OCI-LY7 (cell line): ENCODE data around the gene ARID5A. TPM values are rescaled to one million over a fixed set of nuclear protein-coding genes. Genes with fewer than 3 reads are reported as not detected.

Source experiments
- BruUV-seq: library from RNA; stranded (reverse); fragments of 400-500 nt; replicated peaks from 2 replicates; lab custom pipeline; 2021; lab: Mats Ljungman, UMichigan
- CTCF ChIA-PET: fragments of 300-600 bp; sonication (Branson Sonifier 250); formaldehyde crosslinking; loops from one replicate; lab custom pipeline; 2022; ENCODE audit warnings: antibody characterized with exemption; ENCODE audit not compliant: unreplicated experiment; lab: Charles Lee
- POLR2A ChIA-PET: fragments of 300-600 bp; sonication (Branson Sonifier 250); formaldehyde crosslinking; loops from one replicate; lab custom pipeline; 2022; ENCODE audit warnings: antibody characterized with exemption; lab: Charles Lee
- DNase-seq: peaks from one replicate; pipeline ENCODE4 v3.0.0-alpha.2; 2015; ENCODE audit warnings: low spot score
- H2AFZ ChIP-seq: fragments of 200-600 bp; sonication (generic), shearing (Covaris generic); 2 replicates; pipeline ENCODE4 v1.6.1; 2014; ENCODE audit warnings: mild to moderate bottlenecking, antibody characterized with exemption, low read length, moderate library complexity
- H3K27ac ChIP-seq: fragments of 200-600 bp; sonication (generic); 2 replicates; pipeline ENCODE4 v1.5.1; 2014; ENCODE audit warnings: mixed run types, low read depth, mild to moderate bottlenecking, moderate library complexity, low read length, inconsistent platforms; ENCODE audit not compliant: poor library complexity, severe bottlenecking
- H3K36me3 ChIP-seq: fragments of 200-600 bp; sonication (generic); 2 replicates; pipeline ENCODE4 v1.6.1; 2014; ENCODE audit warnings: mild to moderate bottlenecking, antibody characterized with exemption, low read length, moderate library complexity, mixed read lengths; ENCODE audit not compliant: insufficient read depth
- H3K4me1 ChIP-seq: fragments of 200-600 bp; sonication (generic); 2 replicates; pipeline ENCODE4 v1.5.1; 2014; ENCODE audit warnings: mild to moderate bottlenecking, low read length; ENCODE audit not compliant: insufficient read depth, poor library complexity, severe bottlenecking
- H3K4me2 ChIP-seq: fragments of 200-600 bp; sonication (generic); 2 replicates; pipeline ENCODE4 v1.6.1; 2014; ENCODE audit warnings: mild to moderate bottlenecking, low read length
- H3K4me3 ChIP-seq: fragments of 200-600 bp; sonication (generic); 2 replicates; pipeline ENCODE4 v1.5.1; 2014; ENCODE audit warnings: mild to moderate bottlenecking, low read depth, low read length; ENCODE audit not compliant: poor library complexity, severe bottlenecking
- H3K79me2 ChIP-seq: fragments of 200-600 bp; sonication (generic); 2 replicates; pipeline ENCODE4 v1.6.1; 2016; ENCODE audit warnings: low read depth, mild to moderate bottlenecking, low read length, moderate library complexity, mixed read lengths; ENCODE audit not compliant: insufficient read depth
- H3K9me2 ChIP-seq: fragments of 200-600 bp; sonication (generic); 2 replicates; pipeline ENCODE4 v1.6.1; 2016; ENCODE audit warnings: mild to moderate bottlenecking, low read length, mixed read lengths; ENCODE audit not compliant: insufficient read depth
- H3K9me3 ChIP-seq: fragments of 200-600 bp; sonication (generic); 2 replicates; pipeline ENCODE4 v1.6.1; 2014; ENCODE audit warnings: mild to moderate bottlenecking, mixed run types, low read length, mixed read lengths
- H4K20me1 ChIP-seq: fragments of 200-600 bp; sonication (generic); 2 replicates; pipeline ENCODE4 v1.6.1; 2014; ENCODE audit warnings: mild to moderate bottlenecking, antibody characterized with exemption, low read length, moderate library complexity, mixed read lengths; ENCODE audit not compliant: insufficient read depth
- EZH2phosphoT487 ChIP-seq: fragments of 200-600 bp; sonication (generic); IDR thresholded peaks from 2 replicates; pipeline ENCODE4 v1.6.1; 2018; ENCODE audit warnings: low read depth, borderline replicate concordance, mild to moderate bottlenecking, mixed run types, antibody characterized with exemption, low read length, moderate library complexity, mixed read lengths
- intact Hi-C: fragments of 100-400 bp; cut with micrococcal nuclease; formaldehyde crosslinking; loops from one replicate; pipeline ENCODE4 v1.10.0; 2022; ENCODE audit not compliant: unreplicated experiment
- total RNA-seq, 2 experiments: library from RNA; depleted of rRNA in 1 of 2; stranded (reverse); fragments of >200 nt in 1 of 2; shearing (Covaris generic) in 1 of 2; gene quantifications; 2 replicates each; pipeline ENCODE4 v1.2.3, GENCODE V29; 2014 to 2022
- TF ChIP-seq, protein P1 (sequence below): fragments of 200-600 bp; sonication (generic); conservative IDR thresholded peaks from 2 replicates; pipeline ENCODE4 v1.5.1; 2014; ENCODE audit warnings: mild to moderate bottlenecking, antibody characterized with exemption, low read length, moderate library complexity, mixed read lengths

The ARID5A gene
- total RNA-seq, 2 experiments from 2014 or later = 4.4 to 6.0 TPM

DNA sequence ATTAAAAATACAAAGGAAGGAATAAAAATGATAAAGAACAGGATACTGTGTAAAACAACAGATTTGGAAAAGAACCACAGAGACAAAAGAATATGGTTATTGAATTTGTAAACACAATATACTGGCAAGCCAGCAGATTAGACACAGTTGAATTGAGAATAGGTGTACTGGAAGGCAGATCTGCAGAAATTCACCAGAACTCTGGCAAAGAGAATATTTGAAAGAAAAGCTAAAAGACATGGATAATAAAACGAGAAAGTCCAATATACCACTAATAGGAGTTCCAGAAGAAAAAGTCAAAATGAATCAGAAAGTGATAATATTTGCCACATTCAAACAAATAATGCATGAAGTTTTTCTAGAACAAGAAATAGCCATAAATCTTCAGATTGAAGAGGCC lies 19.5 kb upstream of the ARID5A start:
- Histone ChIP-seq H3K36me3 (no peaks in the 10 kb centered on the region), H3K27ac (no peak overlapping the region), H3K4me3 (no peak overlapping the region), H3K9me2 (no peaks in the 10 kb centered on the region), H3K79me2 (no peaks in the 10 kb centered on the region), H3K4me2 (no peak overlapping the region), H2AFZ (no peak overlapping the region), H4K20me1 (no peaks in the 10 kb centered on the region), H3K9me3 (peaks cover 8% of the 10 kb centered on the region; the same call in 1 of the 2 replicates), H3K4me1 (no peaks in the 10 kb centered on the region)
- ChIA-PET POLR2A (interaction anchor here (0.6 to 0.7 kb wide), 2 partner anchors 103 to 263 kb away, joined by 3 read pairs; no protein-coding TSS in a partner anchor), CTCF (no interaction called here)
- TF ChIP-seq EZH2phosphoT487 = no peak
- TF ChIP-seq, protein P1, sequence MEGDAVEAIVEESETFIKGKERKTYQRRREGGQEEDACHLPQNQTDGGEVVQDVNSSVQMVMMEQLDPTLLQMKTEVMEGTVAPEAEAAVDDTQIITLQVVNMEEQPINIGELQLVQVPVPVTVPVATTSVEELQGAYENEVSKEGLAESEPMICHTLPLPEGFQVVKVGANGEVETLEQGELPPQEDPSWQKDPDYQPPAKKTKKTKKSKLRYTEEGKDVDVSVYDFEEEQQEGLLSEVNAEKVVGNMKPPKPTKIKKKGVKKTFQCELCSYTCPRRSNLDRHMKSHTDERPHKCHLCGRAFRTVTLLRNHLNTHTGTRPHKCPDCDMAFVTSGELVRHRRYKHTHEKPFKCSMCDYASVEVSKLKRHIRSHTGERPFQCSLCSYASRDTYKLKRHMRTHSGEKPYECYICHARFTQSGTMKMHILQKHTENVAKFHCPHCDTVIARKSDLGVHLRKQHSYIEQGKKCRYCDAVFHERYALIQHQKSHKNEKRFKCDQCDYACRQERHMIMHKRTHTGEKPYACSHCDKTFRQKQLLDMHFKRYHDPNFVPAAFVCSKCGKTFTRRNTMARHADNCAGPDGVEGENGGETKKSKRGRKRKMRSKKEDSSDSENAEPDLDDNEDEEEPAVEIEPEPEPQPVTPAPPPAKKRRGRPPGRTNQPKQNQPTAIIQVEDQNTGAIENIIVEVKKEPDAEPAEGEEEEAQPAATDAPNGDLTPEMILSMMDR = no peak
- no TSS peak for BruUV-seq
- intact Hi-C loops = no loop called here
- DNase-seq = no peak

DNA sequence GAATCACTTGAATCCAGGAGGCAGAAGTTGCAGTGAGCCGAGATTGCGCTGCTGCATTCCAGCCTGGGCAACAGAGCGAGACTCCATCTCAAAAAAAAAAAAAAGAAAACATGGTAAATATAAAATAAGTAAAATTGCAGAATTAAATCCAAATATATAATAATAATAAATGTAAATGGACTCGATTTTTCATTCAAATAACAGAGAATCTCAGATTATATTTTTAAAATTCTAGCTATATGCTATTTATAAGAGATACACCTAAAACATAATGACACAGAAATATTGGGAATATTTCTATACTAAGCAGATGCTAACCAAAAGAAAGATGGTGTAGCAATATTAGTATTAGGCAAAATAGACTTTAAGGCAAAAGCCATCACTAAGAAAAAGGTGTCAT lies 16.3 kb upstream of the ARID5A start:
- H3K9me3 ChIP-seq = peaks cover 8% of the 10 kb centered on the region; the same call in 1 of the 2 replicates
- no peak for DNase-seq
- ChIA-PET CTCF (no interaction called here), POLR2A (interaction anchor here (0.7 kb wide), 3 partner anchors 28 to 119 kb away, joined by 3 to 4 read pairs (median 3); no protein-coding TSS in a partner anchor)
- TF ChIP-seq, protein P1 = no peak
- TF ChIP-seq EZH2phosphoT487 = no peak
- H3K4me3 ChIP-seq = no peak overlapping the region
- no peaks in the 10 kb centered on the region for H4K20me1 ChIP-seq
- H3K79me2 ChIP-seq = no peaks in the 10 kb centered on the region
- H3K4me1 ChIP-seq = no peaks in the 10 kb centered on the region
- no peak overlapping the region for H3K27ac ChIP-seq
- no peaks in the 10 kb centered on the region for H3K9me2 ChIP-seq
- H3K36me3 ChIP-seq = no peaks in the 10 kb centered on the region
- intact Hi-C loops = no loop called here
- no peak overlapping the region for H3K4me2 ChIP-seq
- H2AFZ ChIP-seq = no peak overlapping the region
- BruUV-seq = no TSS peak

DNA sequence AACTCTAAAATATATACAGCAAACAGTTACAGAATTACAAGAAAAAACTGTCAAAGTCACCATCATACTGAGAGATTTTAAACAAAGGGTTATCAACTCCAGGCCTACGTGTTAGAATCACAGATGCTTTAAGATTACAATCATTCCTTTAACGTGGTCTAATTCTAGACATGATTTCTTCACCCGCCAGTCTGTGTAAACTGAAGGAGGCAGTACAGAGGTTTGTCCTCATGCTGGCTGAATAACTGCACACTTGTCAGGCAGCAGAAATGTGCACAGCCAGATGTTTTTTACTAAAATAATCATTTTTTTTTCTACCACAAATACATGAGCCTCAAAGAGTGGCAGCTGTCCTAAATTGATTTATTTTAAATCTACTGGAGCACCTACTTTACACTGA lies 15.9 kb upstream of the ARID5A start:
- no peak for DNase-seq
- Histone ChIP-seq H3K4me3 (no peak overlapping the region), H4K20me1 (no peaks in the 10 kb centered on the region), H3K9me2 (no peaks in the 10 kb centered on the region), H3K36me3 (no peaks in the 10 kb centered on the region), H2AFZ (no peak overlapping the region; the same call in 1 of the 2 replicates), H3K9me3 (peaks cover 8% of the 10 kb centered on the region; the same call in 1 of the 2 replicates), H3K4me2 (no peak overlapping the region), H3K27ac (no peak overlapping the region), H3K4me1 (no peaks in the 10 kb centered on the region), H3K79me2 (no peaks in the 10 kb centered on the region)
- intact Hi-C loops = no loop called here
- no TSS peak for BruUV-seq
- no peak for TF ChIP-seq EZH2phosphoT487
- POLR2A ChIA-PET = interaction anchor here (0.7 kb wide), 2 partner anchors 27 to 120 kb away, joined by 3 read pairs; no protein-coding TSS in a partner anchor
- CTCF ChIA-PET = no interaction called here
